H1 (cell line): Measurements from ENCODE around the gene MED13. TPM values are rescaled to one million over a fixed set of nuclear protein-coding genes. Genes with fewer than 3 reads are reported as not detected.

Experiments
- CTCF ChIA-PET: fragments of 300-600 bp; sonication (Branson Sonifier 250); formaldehyde crosslinking; loops from one replicate; lab custom pipeline; 2021; ENCODE audit not compliant: partially characterized antibody; lab: Charles Lee
- POLR2A ChIA-PET: fragments of 300-600 bp; sonication (Branson Sonifier 250); formaldehyde crosslinking; loops from one replicate; lab custom pipeline; 2021; ENCODE audit warnings: inconsistent platforms; ENCODE audit not compliant: partially characterized antibody; lab: Charles Lee
- DNase-seq, 2 experiments: peaks; one replicate each; pipeline versions ENCODE4 v3.0.0 to v3.0.0-alpha.2; 2010 to 2022; ENCODE audit warnings: low spot score in 2 of 2, low read depth in 1 of 2, mixed read lengths in 1 of 2
- FAIRE-seq: peaks from 2 replicates; lab custom pipeline; 2011; peaks lifted over from hg19 to GRCh38; lab: Jason Lieb, UNC
- H2AFZ ChIP-seq: 2 replicates; pipeline ENCODE4 v1.8.1; 2012; ENCODE audit warnings: low read length, inconsistent platforms
- H2AK5ac ChIP-seq: 2 replicates; pipeline ENCODE4 v1.6.1; 2013; ENCODE audit warnings: low read depth, low read length
- H2BK120ac ChIP-seq: replicated peaks from 2 replicates; pipeline ENCODE3; 2013; ENCODE audit warnings: low read depth, low read length, inconsistent platforms
- H2BK12ac ChIP-seq: 2 replicates; pipeline ENCODE4 v1.6.1; 2013; ENCODE audit warnings: low read depth, low read length
- H2BK15ac ChIP-seq: 2 replicates; pipeline ENCODE4 v1.6.1; 2013; ENCODE audit warnings: low read length
- H2BK20ac ChIP-seq: 2 replicates; pipeline ENCODE4 v1.6.1; 2013; ENCODE audit warnings: low read length
- H2BK5ac ChIP-seq: 2 replicates; pipeline ENCODE4 v1.6.1; 2013; ENCODE audit warnings: low read depth, low read length
- H3K14ac ChIP-seq: 2 replicates; pipeline ENCODE4 v1.6.1; 2013; ENCODE audit warnings: inconsistent platforms; ENCODE audit not compliant: insufficient read length
- H3K18ac ChIP-seq: 2 replicates; pipeline ENCODE4 v1.6.1; 2013; ENCODE audit warnings: low read length; ENCODE audit errors: extremely low read depth
- H3K23ac ChIP-seq: 2 replicates; pipeline ENCODE4 v1.6.1; 2013; ENCODE audit warnings: inconsistent platforms; ENCODE audit not compliant: insufficient read length
- H3K23me2 ChIP-seq: 2 replicates; pipeline ENCODE4 v1.6.1; 2013; ENCODE audit warnings: low read depth, low read length
- H3K27ac ChIP-seq: 2 replicates; pipeline ENCODE4 v1.6.1; 2011; ENCODE audit warnings: low read depth, low read length, inconsistent platforms
- H3K27me3 ChIP-seq, 4 experiments: replicated peaks in 1 of 4; 1 replicate in 1 of 4; 2 replicates in 3 of 4; pipeline versions ENCODE4 v1.6.1 to v1.8.1; 2011 to 2013; ENCODE audit warnings: low read length in 3 of 4, mild to moderate bottlenecking in 3 of 4, inconsistent platforms in 2 of 4, mixed read lengths in 2 of 4, moderate library complexity in 1 of 4; ENCODE audit not compliant: control insufficient read depth in 3 of 4, insufficient read depth in 3 of 4; ENCODE audit errors: extremely low read depth in 1 of 4
- H3K36me3 ChIP-seq, 4 experiments: 2 replicates each; pipeline versions ENCODE4 v1.6.1 to v1.8.1; 2011 to 2013; ENCODE audit warnings: mild to moderate bottlenecking in 4 of 4, low read length in 3 of 4, moderate library complexity in 2 of 4, control low read depth in 1 of 4, inconsistent platforms in 1 of 4; ENCODE audit not compliant: insufficient read depth in 4 of 4, control insufficient read depth in 2 of 4
- H3K4ac ChIP-seq: replicated peaks from 2 replicates; pipeline ENCODE3; 2013; ENCODE audit warnings: low read length, low read depth, mixed read lengths, inconsistent platforms; ENCODE audit not compliant: insufficient read length
- H3K4me1 ChIP-seq, 4 experiments: replicated peaks in 1 of 4; 1 replicate in 1 of 4; 2 replicates in 3 of 4; pipeline versions ENCODE4 v1.6.1 to v1.8.1; 2011 to 2013; ENCODE audit warnings: low read length in 3 of 4, inconsistent platforms in 2 of 4, mixed read lengths in 1 of 4; ENCODE audit not compliant: insufficient read depth in 4 of 4, control insufficient read depth in 3 of 4
- H3K4me2 ChIP-seq, 2 experiments: 2 replicates each; pipeline versions ENCODE4 v1.6.1 to v1.8.1; 2011 to 2013; ENCODE audit warnings: low read depth in 2 of 2, low read length in 2 of 2, control low read depth in 1 of 2, inconsistent platforms in 1 of 2, mild to moderate bottlenecking in 1 of 2; ENCODE audit not compliant: insufficient read depth in 1 of 2
- H3K4me3 ChIP-seq, 4 experiments: fragments of 200-600, 300-600 bp in 1 of 4; sonication (generic), shearing (Covaris generic), sonication (Bioruptor Twin) in 1 of 4; 2 replicates each; pipeline versions ENCODE4 v1.5.1 to v1.8.1; 2011 to 2016; ENCODE audit warnings: low read length in 4 of 4, low read depth in 3 of 4, control low read depth in 2 of 4, inconsistent platforms in 2 of 4, mild to moderate bottlenecking in 2 of 4, mixed read lengths in 1 of 4, moderate library complexity in 1 of 4; ENCODE audit not compliant: insufficient read depth in 2 of 4; ENCODE audit errors: extremely low read depth in 1 of 4
- H3K56ac ChIP-seq: replicated peaks from 2 replicates; pipeline ENCODE3; 2013; ENCODE audit warnings: low read depth, mild to moderate bottlenecking, mixed read lengths, low read length, inconsistent platforms; ENCODE audit not compliant: insufficient read length
- H3K79me1 ChIP-seq: 2 replicates; pipeline ENCODE4 v1.6.1; 2013; ENCODE audit warnings: low read depth, low read length, control low read depth
- H3K79me2 ChIP-seq, 2 experiments: 2 replicates each; pipeline versions ENCODE4 v1.6.1 to v1.8.1; 2012 to 2013; ENCODE audit warnings: low read length in 2 of 2, mild to moderate bottlenecking in 2 of 2, inconsistent platforms in 1 of 2; ENCODE audit not compliant: insufficient read depth in 2 of 2, control insufficient read depth in 1 of 2
- H3K9ac ChIP-seq, 4 experiments: replicated peaks in 1 of 4; 1 replicate in 1 of 4; 2 replicates in 3 of 4; pipeline versions ENCODE4 v1.6.1 to v1.8.1; 2011 to 2013; ENCODE audit warnings: low read depth in 3 of 4, low read length in 3 of 4, control low read depth in 2 of 4, mild to moderate bottlenecking in 2 of 4, moderate library complexity in 2 of 4, inconsistent platforms in 1 of 4; ENCODE audit errors: extremely low read depth in 1 of 4
- H3K9me3 ChIP-seq, 2 experiments: 2 replicates each; pipeline versions ENCODE4 v1.6.1 to v1.8.1; 2012 to 2013; ENCODE audit warnings: mild to moderate bottlenecking in 2 of 2, moderate library complexity in 2 of 2, control low read depth in 1 of 2, inconsistent platforms in 1 of 2, low read depth in 1 of 2, low read length in 1 of 2, mixed read lengths in 1 of 2; ENCODE audit not compliant: insufficient read depth in 2 of 2
- H4K20me1 ChIP-seq, 2 experiments: replicated peaks in 1 of 2; 2 replicates each; pipeline versions ENCODE3 to v1.8.1; 2011 to 2013; ENCODE audit warnings: inconsistent platforms in 2 of 2, low read length in 2 of 2, mild to moderate bottlenecking in 1 of 2; ENCODE audit not compliant: insufficient read depth in 2 of 2, control insufficient read depth in 1 of 2
- H4K5ac ChIP-seq: 2 replicates; pipeline ENCODE4 v1.6.1; 2013; ENCODE audit warnings: low read length, low read depth, mixed read lengths, inconsistent platforms; ENCODE audit not compliant: insufficient read length
- H4K8ac ChIP-seq: 2 replicates; pipeline ENCODE4 v1.8.0; 2013; ENCODE audit warnings: mild to moderate bottlenecking, moderate library complexity, low read length, inconsistent platforms; ENCODE audit not compliant: insufficient read depth; ENCODE audit errors: extremely low read depth
- H4K91ac ChIP-seq: replicated peaks from 2 replicates; pipeline ENCODE3; 2013; ENCODE audit warnings: low read length, mixed read lengths, inconsistent platforms; ENCODE audit not compliant: insufficient read length
- ASH2L ChIP-seq: fragments of 200-600, 300-600 bp; sonication (generic); IDR thresholded peaks from one replicate; pipeline ENCODE4 v1.7.1; 2017; ENCODE audit warnings: low read length
- BCL11A ChIP-seq, 2 experiments: IDR thresholded peaks; one replicate each; pipeline ENCODE4 v1.6.1; 2011; ENCODE audit warnings: low read depth in 2 of 2, low read length in 2 of 2, mild to moderate bottlenecking in 2 of 2
- CREB1 ChIP-seq: IDR thresholded peaks from 2 replicates; pipeline ENCODE4 v1.6.1; 2012; ENCODE audit warnings: inconsistent platforms
- CTBP2 ChIP-seq: IDR thresholded peaks from 2 replicates; pipeline ENCODE4 v1.7.0; 2011; ENCODE audit warnings: borderline replicate concordance, mild to moderate bottlenecking, moderate library complexity, mixed read lengths, low read length; ENCODE audit not compliant: insufficient read depth, insufficient read length
- E2F6 ChIP-seq: IDR thresholded peaks from 2 replicates; pipeline ENCODE4 v1.6.1; 2012; ENCODE audit warnings: inconsistent platforms
- EGR1 ChIP-seq: IDR thresholded peaks from 2 replicates; pipeline ENCODE4 v1.6.1; 2011; ENCODE audit warnings: low read depth, low read length, borderline replicate concordance
- HDAC2 ChIP-seq, 2 experiments: fragments of 300-600 bp in 1 of 2; sonication (generic) in 1 of 2; IDR thresholded peaks; 2 replicates each; pipeline ENCODE4 v1.6.1; 2011 to 2012; ENCODE audit warnings: low read depth in 2 of 2, low read length in 2 of 2, mild to moderate bottlenecking in 2 of 2, moderate library complexity in 2 of 2, borderline replicate concordance in 1 of 2, inconsistent platforms in 1 of 2
- KDM1A ChIP-seq: fragments of 200-600, 300-600 bp; sonication (generic); IDR thresholded peaks from 2 replicates; pipeline ENCODE4 v1.7.1; 2016; ENCODE audit warnings: mild to moderate bottlenecking, low read length, borderline replicate concordance
- NANOG ChIP-seq: IDR thresholded peaks from 2 replicates; pipeline ENCODE4 v1.6.1; 2011; ENCODE audit warnings: low read length, low read depth, mild to moderate bottlenecking, inconsistent platforms; ENCODE audit not compliant: insufficient read depth, poor library complexity, severe bottlenecking
- POLR2A ChIP-seq, 2 experiments: IDR thresholded peaks; 1 replicate in 1 of 2; 2 replicates in 1 of 2; pipeline ENCODE4 v1.6.1; 2011; ENCODE audit warnings: low read depth in 2 of 2, low read length in 2 of 2, mild to moderate bottlenecking in 2 of 2; ENCODE audit errors: control extremely low read depth in 1 of 2
- RNF2 ChIP-seq: fragments of 200-900, 300-1000 bp; sonication (generic); IDR thresholded peaks from 2 replicates; pipeline ENCODE4 v1.7.1; 2016; ENCODE audit warnings: borderline replicate concordance, low read depth, mild to moderate bottlenecking, antibody characterized with exemption, low read length; ENCODE audit not compliant: poor library complexity, severe bottlenecking; ENCODE audit errors: missing control alignments
- TAF1 ChIP-seq: IDR thresholded peaks from 2 replicates; pipeline ENCODE4 v1.6.1; 2011; ENCODE audit warnings: mild to moderate bottlenecking, low read depth, low read length
- YY1 ChIP-seq: IDR thresholded peaks from 2 replicates; pipeline ENCODE4 v1.6.1; 2011; ENCODE audit warnings: low read depth, mild to moderate bottlenecking, low read length
- WGBS, 2 experiments: shearing (Covaris generic) in 1 of 2; methylation state at CpG; one replicate each; pipeline versions ENCODE4 v1.1.6 to v1.1.7; 2013 to 2015; ENCODE audit warnings: low lambda C conversion rate in 2 of 2, mixed read lengths in 2 of 2, inconsistent platforms in 1 of 2, low coverage in 1 of 2, missing lambda C conversion rate in 1 of 2; ENCODE audit not compliant: insufficient replicate concordance in 2 of 2, insufficient coverage in 1 of 2, insufficient read length in 1 of 2; ENCODE audit errors: extremely low coverage in 1 of 2, missing lambda C conversion rate in 1 of 2; 5-methylcytosine and 5-hydroxymethylcytosine counted together
- polyA plus RNA-seq, 7 experiments: library from polyadenylated mRNA; depleted of rRNA in 3 of 7; stranded (reverse) in 5 of 7; unstranded in 2 of 7; fragments of >200 nt in 5 of 7; fragments of 200-250 nt in 2 of 7; gene quantifications; 1 replicate in 5 of 7; 2 replicates in 1 of 7; 4 replicates in 1 of 7; pipeline versions ENCODE4 v1.2.1 to v1.2.3, GENCODE V29; 2011 to 2013; ENCODE audit warnings: missing spikeins in 2 of 7, mixed read lengths in 2 of 7
- total RNA-seq: library from RNA; stranded (reverse); fragmentation: NEBNext Ultra II Directional; extraction: Animal tissue kit (Norgen Biotek cat#: 25700); gene quantifications from 2 replicates; pipeline ENCODE4 v1.2.1, GENCODE V29; 2021

MED13 gene
- total and polyA plus RNA-seq, 2 of the 8 experiments (the other 6 are each of a cell fraction or from before 2014, with no cell fraction given), result 11.3 to 44.8 TPM

GRCh38 chr17:61980535-61980934, 84.5 kb downstream of the MED13 start:
- H3K18ac ChIP-seq, result no peak overlapping the region
- no peaks in the 10 kb centered on the region for H3K4me1 ChIP-seq
- DNase-seq, result no peak
- H3K23ac ChIP-seq, result no peak overlapping the region
- H4K5ac ChIP-seq, result no peak overlapping the region
- H3K79me2 ChIP-seq, result peaks cover 0 to 25% of the 10 kb centered on the region in 2 experiments; a peak in 2 of 4 replicates
- H3K79me1 ChIP-seq, result no peaks in the 10 kb centered on the region
- H2BK120ac ChIP-seq, result no peak overlapping the region
- H3K9ac ChIP-seq, result no peak overlapping the region
- H3K4ac ChIP-seq, result no peak overlapping the region
- no peak overlapping the region for H4K91ac ChIP-seq
- H3K56ac ChIP-seq, result no peak overlapping the region
- H2BK5ac ChIP-seq, result no peak overlapping the region
- no peak overlapping the region for H2AK5ac ChIP-seq
- H3K36me3 ChIP-seq, result peaks cover 16 to 72% (median 45%) of the 10 kb centered on the region in 4 experiments
- no peak overlapping the region for H3K4me2 ChIP-seq
- H3K27me3 ChIP-seq, result no peaks in the 10 kb centered on the region; a peak in 1 of 7 replicates
- peaks cover 2 to 5% of the 10 kb centered on the region in 2 experiments for H4K20me1 ChIP-seq
- no peak for FAIRE-seq
- H4K8ac ChIP-seq, result no peak overlapping the region
- no peak overlapping the region for H3K4me3 ChIP-seq
- no peak overlapping the region for H2AFZ ChIP-seq
- no peak overlapping the region for H3K14ac ChIP-seq
- H2BK12ac ChIP-seq, result no peak overlapping the region
- no peak overlapping the region for H2BK15ac ChIP-seq
- H2BK20ac ChIP-seq, result no peak overlapping the region
- whole genome bisulfite sequencing, 2 experiments, result 89 to 100% methylated on average over 1 to 5 of the region's 5 CpGs
- H3K23me2 ChIP-seq, result no peaks in the 10 kb centered on the region; the same call in 1 of the 2 replicates
- no peaks in the 10 kb centered on the region for H3K9me3 ChIP-seq
- no peak overlapping the region for H3K27ac ChIP-seq
- CTCF ChIA-PET, result interaction anchor here (0.6 to 1.4 kb wide), 3 partner anchors 51 to 129 kb away, joined by 3 read pairs; no protein-coding TSS in a partner anchor
- POLR2A ChIA-PET, result interaction anchor here (0.7 to 1.5 kb wide), 2 partner anchors 13 to 193 kb away, joined by 3 read pairs; no protein-coding TSS in a partner anchor
- TF ChIP-seq EGR1 (no peak), TAF1 (no peak), RNF2 (no peak), NANOG (no peak), E2F6 (no peak), BCL11A (IDR thresholded peaks at IDR 0.05; ENCODE audit: low read depth in 2 of 2, low read length in 2 of 2) (no peak), YY1 (no peak), HDAC2 (IDR thresholded peaks at IDR 0.05; ENCODE audit: borderline replicate concordance in 1 of 2, low read depth in 2 of 2, low read length in 2 of 2) (no peak), KDM1A (no peak), POLR2A (IDR thresholded peaks at IDR 0.05; ENCODE audit: control extremely low read depth in 1 of 2, low read depth in 2 of 2, low read length in 2 of 2) (no peak), CREB1 (no peak), CTBP2 (no peak), ASH2L (no peak)
